SK-N-SH treated with all-trans-retinoic acid at 6 μM for 48 hours (cell line): ENCODE results near the gene CEBPB.

ENCODE experiments used
- ATAC-seq: fragments of 200-7000 bp; cut with Tn5 transposase; 3 replicates; pipeline ENCODE4 v1.9.1; 2020; ENCODE audit warnings: mild to moderate bottlenecking, moderate library complexity
- ARNTL ChIP-seq: fragments of 450-650 bp; formaldehyde crosslinking; IDR thresholded peaks from 2 replicates; pipeline ENCODE4 v1.5.0; 2020; ENCODE audit warnings: low read depth, mild to moderate bottlenecking, moderate library complexity, borderline replicate concordance
- BACH2 ChIP-seq: fragments of 250-450 bp; sonication (Bioruptor Pico); IDR thresholded peaks from 2 replicates; pipeline ENCODE4 v1.9.0; 2021; ENCODE audit warnings: mild to moderate bottlenecking, borderline replicate concordance
- CSDC2 ChIP-seq: fragments of 250-450 bp; sonication (Bioruptor Pico); IDR thresholded peaks from 2 replicates; pipeline ENCODE4 v1.5.0; 2020; ENCODE audit warnings: mild to moderate bottlenecking, moderate library complexity
- ESRRG ChIP-seq: fragments of 250-450 bp; sonication (Bioruptor Pico); IDR thresholded peaks from 2 replicates; pipeline ENCODE4 v1.6.1; 2021; ENCODE audit warnings: mild to moderate bottlenecking
- GLIS3 ChIP-seq: fragments of 250-450 bp; sonication (Bioruptor Pico); IDR thresholded peaks from 2 replicates; pipeline ENCODE4 v1.5.0; 2020; ENCODE audit warnings: mild to moderate bottlenecking, moderate library complexity
- ISL1 ChIP-seq: fragments of 250-450 bp; sonication (Bioruptor Pico); IDR thresholded peaks from 2 replicates; pipeline ENCODE4 v2.1.2; 2022; ENCODE audit warnings: mild to moderate bottlenecking, moderate library complexity
- OSR1 ChIP-seq: fragments of 250-450 bp; sonication (Bioruptor Pico); IDR thresholded peaks from 2 replicates; pipeline ENCODE4 v1.8.0; 2022; ENCODE audit warnings: moderate library complexity, mild to moderate bottlenecking, inconsistent platforms
- PATZ1 ChIP-seq: fragments of 250-450 bp; sonication (Bioruptor Pico); IDR thresholded peaks from 2 replicates; pipeline ENCODE4 v1.8.0; 2020; ENCODE audit warnings: mild to moderate bottlenecking, moderate library complexity, borderline replicate concordance
- POU6F1 ChIP-seq: fragments of 250-450 bp; sonication (Bioruptor Pico); IDR thresholded peaks from 2 replicates; pipeline ENCODE4 v1.8.0; 2021; ENCODE audit warnings: low read depth, mild to moderate bottlenecking, moderate library complexity, borderline replicate concordance
- PPARA ChIP-seq: fragments of 250-450 bp; sonication (Bioruptor Pico); IDR thresholded peaks from 2 replicates; pipeline ENCODE4 v1.5.0; 2020; ENCODE audit warnings: mild to moderate bottlenecking, borderline replicate concordance
- RARB ChIP-seq: fragments of 250-450 bp; sonication (Bioruptor Pico); IDR thresholded peaks from 2 replicates; pipeline ENCODE4 v1.8.0; 2021; ENCODE audit warnings: mild to moderate bottlenecking, moderate library complexity
- SNAI2 ChIP-seq: fragments of 250-450 bp; sonication (Bioruptor Pico); IDR thresholded peaks from 2 replicates; pipeline ENCODE4 v1.5.0; 2020; ENCODE audit warnings: mild to moderate bottlenecking, moderate library complexity
- TCF4 ChIP-seq: fragments of 250-450 bp; sonication (Bioruptor Pico); IDR thresholded peaks from 2 replicates; pipeline ENCODE4 v1.8.0; 2021; ENCODE audit warnings: mild to moderate bottlenecking, moderate library complexity, borderline replicate concordance
- TOX ChIP-seq: fragments of 250-450 bp; sonication (Bioruptor Pico); IDR thresholded peaks from 2 replicates; pipeline ENCODE4 v1.8.0; 2021; ENCODE audit warnings: mild to moderate bottlenecking, moderate library complexity, borderline replicate concordance
- ZC3H10 ChIP-seq: fragments of 250-450 bp; sonication (Bioruptor Pico); IDR thresholded peaks from 2 replicates; pipeline ENCODE4 v1.5.1; 2021; ENCODE audit warnings: mild to moderate bottlenecking, moderate library complexity
- ZFP3 ChIP-seq: fragments of 250-450 bp; sonication (Bioruptor Pico); IDR thresholded peaks from 2 replicates; pipeline ENCODE4 v1.5.0; 2020; ENCODE audit warnings: mild to moderate bottlenecking, moderate library complexity
- ZFP30 ChIP-seq: fragments of 450-650 bp; formaldehyde crosslinking; IDR thresholded peaks from 2 replicates; pipeline ENCODE4 v1.5.0; 2022; ENCODE audit warnings: mild to moderate bottlenecking, moderate library complexity
- ZNF565 ChIP-seq: fragments of 450-650 bp; formaldehyde crosslinking; conservative IDR thresholded peaks from 2 replicates; pipeline ENCODE4 v1.5.0; 2020; ENCODE audit warnings: low read depth, mild to moderate bottlenecking, moderate library complexity
- ZNF70 ChIP-seq: fragments of 450-650 bp; formaldehyde crosslinking; IDR thresholded peaks from 2 replicates; pipeline ENCODE4 v1.5.0; 2020; ENCODE audit warnings: mild to moderate bottlenecking, moderate library complexity
- ZNF8 ChIP-seq: fragments of 450-650 bp; formaldehyde crosslinking; IDR thresholded peaks from 2 replicates; pipeline ENCODE4 v1.5.0; 2020; ENCODE audit warnings: mild to moderate bottlenecking, moderate library complexity
- TF ChIP-seq, protein P1 (sequence below): fragments of 250-450 bp; sonication (Bioruptor Pico); IDR thresholded peaks from 2 replicates; pipeline ENCODE4 v1.5.0; 2020; ENCODE audit warnings: mild to moderate bottlenecking, moderate library complexity
- TF ChIP-seq, protein P2 (sequence below): fragments of 250-450 bp; sonication (Bioruptor Pico); IDR thresholded peaks from 2 replicates; pipeline ENCODE4 v1.5.1; 2020; ENCODE audit warnings: low read depth, mild to moderate bottlenecking, moderate library complexity
- TF ChIP-seq, protein P3 (sequence below): fragments of 250-450 bp; sonication (Bioruptor Pico); IDR thresholded peaks from 2 replicates; pipeline ENCODE4 v1.5.1; 2021; ENCODE audit warnings: mild to moderate bottlenecking, moderate library complexity

The CEBPB gene

GRCh38 chr20:50216543-50217206 is 26.0 kb downstream of the CEBPB start:
- ATAC-seq: no peak
- TF ChIP-seq, protein P1, sequence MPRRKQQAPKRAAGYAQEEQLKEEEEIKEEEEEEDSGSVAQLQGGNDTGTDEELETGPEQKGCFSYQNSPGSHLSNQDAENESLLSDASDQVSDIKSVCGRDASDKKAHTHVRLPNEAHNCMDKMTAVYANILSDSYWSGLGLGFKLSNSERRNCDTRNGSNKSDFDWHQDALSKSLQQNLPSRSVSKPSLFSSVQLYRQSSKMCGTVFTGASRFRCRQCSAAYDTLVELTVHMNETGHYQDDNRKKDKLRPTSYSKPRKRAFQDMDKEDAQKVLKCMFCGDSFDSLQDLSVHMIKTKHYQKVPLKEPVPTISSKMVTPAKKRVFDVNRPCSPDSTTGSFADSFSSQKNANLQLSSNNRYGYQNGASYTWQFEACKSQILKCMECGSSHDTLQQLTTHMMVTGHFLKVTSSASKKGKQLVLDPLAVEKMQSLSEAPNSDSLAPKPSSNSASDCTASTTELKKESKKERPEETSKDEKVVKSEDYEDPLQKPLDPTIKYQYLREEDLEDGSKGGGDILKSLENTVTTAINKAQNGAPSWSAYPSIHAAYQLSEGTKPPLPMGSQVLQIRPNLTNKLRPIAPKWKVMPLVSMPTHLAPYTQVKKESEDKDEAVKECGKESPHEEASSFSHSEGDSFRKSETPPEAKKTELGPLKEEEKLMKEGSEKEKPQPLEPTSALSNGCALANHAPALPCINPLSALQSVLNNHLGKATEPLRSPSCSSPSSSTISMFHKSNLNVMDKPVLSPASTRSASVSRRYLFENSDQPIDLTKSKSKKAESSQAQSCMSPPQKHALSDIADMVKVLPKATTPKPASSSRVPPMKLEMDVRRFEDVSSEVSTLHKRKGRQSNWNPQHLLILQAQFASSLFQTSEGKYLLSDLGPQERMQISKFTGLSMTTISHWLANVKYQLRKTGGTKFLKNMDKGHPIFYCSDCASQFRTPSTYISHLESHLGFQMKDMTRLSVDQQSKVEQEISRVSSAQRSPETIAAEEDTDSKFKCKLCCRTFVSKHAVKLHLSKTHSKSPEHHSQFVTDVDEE: no peak
- TF ChIP-seq ZFP3 (no peak), SNAI2 (no peak)

DNA sequence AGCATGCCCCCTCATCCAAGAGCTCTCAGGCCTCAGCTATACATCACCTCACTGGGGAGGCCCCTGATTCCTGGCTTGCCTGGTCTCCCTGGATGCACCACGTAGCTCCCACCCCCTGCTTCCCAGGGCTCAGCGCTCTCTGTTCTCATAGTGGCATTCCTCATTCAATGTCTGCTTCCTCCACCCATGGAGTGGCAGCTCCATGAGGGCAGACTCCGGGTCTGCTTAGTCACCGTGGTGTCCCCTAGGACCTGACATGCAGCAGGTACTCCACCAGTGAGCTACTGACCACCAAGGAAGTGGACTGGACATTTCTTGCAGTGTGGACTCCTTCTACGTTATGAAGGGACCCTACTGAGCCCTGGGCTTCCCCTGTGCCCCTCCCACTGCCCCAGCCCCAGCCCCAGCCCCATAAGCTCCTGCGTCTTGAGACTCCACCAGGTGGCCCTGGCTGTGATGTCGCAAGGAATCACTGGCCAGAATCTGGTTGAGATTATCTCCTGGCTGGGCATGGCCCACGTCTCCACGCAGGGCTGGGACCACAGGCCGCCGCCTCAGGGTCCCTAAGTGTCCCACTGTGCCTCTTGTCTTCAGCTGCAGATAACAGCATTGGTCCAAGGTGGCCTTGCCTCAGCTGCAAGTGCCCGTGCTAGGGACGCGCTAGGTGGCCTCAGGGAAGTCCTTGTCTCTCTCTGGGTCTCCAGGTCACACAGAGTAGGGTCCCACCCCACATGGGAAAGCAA is 26.7 kb downstream of the CEBPB start:
- TF ChIP-seq PATZ1: no peak
- no peak for TF ChIP-seq ZFP30
- TF ChIP-seq ZNF70 (CRISPR knock-in tag): no peak
- TF ChIP-seq SNAI2: no peak
- no peak for TF ChIP-seq OSR1
- no peak for TF ChIP-seq TCF4 (CRISPR knock-in tag)
- no peak for TF ChIP-seq TOX
- no peak for TF ChIP-seq ISL1 (CRISPR knock-in tag)
- TF ChIP-seq, all 23 proteins: peak for 0
- no peak for ATAC-seq

DNA sequence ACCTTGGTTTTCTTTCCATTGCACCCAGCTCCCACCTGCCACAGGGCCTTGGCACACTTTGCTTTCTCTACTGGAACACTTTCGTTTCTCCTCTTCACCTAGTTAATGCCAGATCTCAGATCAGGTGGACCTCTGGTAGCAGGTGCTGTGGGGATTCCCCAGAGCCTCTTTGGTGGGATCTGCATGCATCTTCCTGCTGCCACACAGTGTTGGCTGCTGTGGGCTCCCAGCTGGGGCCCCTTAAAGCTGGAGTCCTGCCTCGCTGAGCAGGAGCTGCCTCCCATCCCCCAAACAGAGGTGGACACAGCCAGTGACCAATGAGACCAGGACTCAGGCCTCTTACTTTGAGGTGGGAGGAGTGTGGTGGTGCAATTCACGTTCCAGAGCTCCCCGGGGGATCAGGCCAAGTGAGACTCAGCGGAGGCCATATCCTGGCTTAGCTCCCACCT is 28.4 kb downstream of the CEBPB start:
- ATAC-seq: no peak
- TF ChIP-seq CSDC2 (CRISPR knock-in tag) (no peak), ISL1 (CRISPR knock-in tag) (no peak), RARB (no peak), TOX (no peak), POU6F1 (CRISPR knock-in tag) (no peak), GLIS3 (no peak), ZC3H10 (CRISPR knock-in tag) (no peak), ARNTL (CRISPR knock-in tag) (no peak), ZFP30 (no peak), TCF4 (CRISPR knock-in tag) (no peak), ESRRG (CRISPR knock-in tag) (no peak), SNAI2 (no peak)
- TF ChIP-seq, protein P2, sequence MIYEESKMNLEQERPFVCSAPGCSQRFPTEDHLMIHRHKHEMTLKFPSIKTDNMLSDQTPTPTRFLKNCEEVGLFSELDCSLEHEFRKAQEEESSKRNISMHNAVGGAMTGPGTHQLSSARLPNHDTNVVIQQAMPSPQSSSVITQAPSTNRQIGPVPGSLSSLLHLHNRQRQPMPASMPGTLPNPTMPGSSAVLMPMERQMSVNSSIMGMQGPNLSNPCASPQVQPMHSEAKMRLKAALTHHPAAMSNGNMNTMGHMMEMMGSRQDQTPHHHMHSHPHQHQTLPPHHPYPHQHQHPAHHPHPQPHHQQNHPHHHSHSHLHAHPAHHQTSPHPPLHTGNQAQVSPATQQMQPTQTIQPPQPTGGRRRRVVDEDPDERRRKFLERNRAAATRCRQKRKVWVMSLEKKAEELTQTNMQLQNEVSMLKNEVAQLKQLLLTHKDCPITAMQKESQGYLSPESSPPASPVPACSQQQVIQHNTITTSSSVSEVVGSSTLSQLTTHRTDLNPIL: no peak
- TF ChIP-seq, protein P3, sequence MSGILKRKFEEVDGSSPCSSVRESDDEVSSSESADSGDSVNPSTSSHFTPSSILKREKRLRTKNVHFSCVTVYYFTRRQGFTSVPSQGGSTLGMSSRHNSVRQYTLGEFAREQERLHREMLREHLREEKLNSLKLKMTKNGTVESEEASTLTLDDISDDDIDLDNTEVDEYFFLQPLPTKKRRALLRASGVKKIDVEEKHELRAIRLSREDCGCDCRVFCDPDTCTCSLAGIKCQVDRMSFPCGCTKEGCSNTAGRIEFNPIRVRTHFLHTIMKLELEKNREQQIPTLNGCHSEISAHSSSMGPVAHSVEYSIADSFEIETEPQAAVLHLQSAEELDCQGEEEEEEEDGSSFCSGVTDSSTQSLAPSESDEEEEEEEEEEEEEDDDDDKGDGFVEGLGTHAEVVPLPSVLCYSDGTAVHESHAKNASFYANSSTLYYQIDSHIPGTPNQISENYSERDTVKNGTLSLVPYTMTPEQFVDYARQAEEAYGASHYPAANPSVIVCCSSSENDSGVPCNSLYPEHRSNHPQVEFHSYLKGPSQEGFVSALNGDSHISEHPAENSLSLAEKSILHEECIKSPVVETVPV (CRISPR knock-in tag): no peak

GRCh38 chr20:50219600-50219999 is 29.0 kb downstream of the CEBPB start:
- no peak for ATAC-seq
- TF ChIP-seq, protein P2: no peak
- TF ChIP-seq BACH2 (CRISPR knock-in tag) (no peak), OSR1 (no peak), PPARA (CRISPR knock-in tag) (no peak), GLIS3 (no peak), ZNF70 (CRISPR knock-in tag) (no peak), ZNF565 (CRISPR knock-in tag) (no peak), RARB (no peak), ESRRG (CRISPR knock-in tag) (no peak), POU6F1 (CRISPR knock-in tag) (no peak), TCF4 (CRISPR knock-in tag) (no peak), SNAI2 (no peak), ZNF8 (CRISPR knock-in tag) (no peak), CSDC2 (CRISPR knock-in tag) (no peak)
